ENCODE data around the gene SYDE2. TPM values are rescaled to one million over a fixed set of nuclear protein-coding genes. Genes with fewer than 3 reads are reported as not detected.
"Not testable (repeated sequence)": the region's sequence is repeated elsewhere in the genome, so short reads cannot be mapped to it uniquely, and the experiment has no call there.

The SYDE2 gene
- total RNA-seq, 1 experiment from 2014 or later = 19.9 TPM

DNA sequence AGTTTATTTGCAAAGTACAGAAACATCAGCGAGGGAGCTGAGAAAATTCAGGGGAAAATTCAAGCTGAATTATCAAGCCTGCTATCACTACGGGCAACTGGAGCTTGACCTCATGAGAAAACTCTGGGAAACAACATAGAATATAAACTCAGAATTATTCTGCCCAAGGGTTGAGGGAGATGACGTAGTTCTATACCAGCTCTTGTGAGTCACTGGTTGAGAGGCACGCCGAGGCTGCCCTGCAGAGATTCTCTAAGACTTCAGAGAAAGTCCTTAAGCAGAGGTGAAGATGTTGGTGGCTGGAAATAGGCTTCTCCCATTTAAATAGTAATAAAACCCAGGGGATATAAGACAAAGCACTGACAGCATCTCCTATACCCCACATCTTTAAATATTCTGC is 12.3 kb downstream of the SYDE2 start:
- ChIA-PET POLR2A (interaction anchor here (0.7 kb wide), 1 partner anchor 39 kb away, joined by 3 read pairs; no protein-coding TSS in a partner anchor), CTCF (no interaction called here)
- Histone ChIP-seq H3K27me3 (replicated peaks; ENCODE audit: control insufficient read depth, insufficient read depth, low read length) (no peaks in the 10 kb centered on the region), H3K36me3 (ENCODE audit: control insufficient read depth, insufficient read depth, low read length) (no peaks in the 10 kb centered on the region), H3K4me1 (no peaks in the 10 kb centered on the region), H3K9me3 (no peaks in the 10 kb centered on the region), H3K4me3 (ENCODE audit: low read depth, low read length) (no peak overlapping the region)
- Mint-ChIP-seq H3K4me3 (ENCODE audit: unreplicated experiment) (no peak overlapping the region), H3K9me3 (ENCODE audit: unreplicated experiment) (no peaks in the 10 kb centered on the region), H3K4me1 (ENCODE audit: low read depth, unreplicated experiment) (no peaks in the 10 kb centered on the region), H3K27ac (ENCODE audit: unreplicated experiment) (no peak overlapping the region), H3K36me3 (ENCODE audit: insufficient read depth, unreplicated experiment) (peaks cover 37% of the 10 kb centered on the region), H3K27me3 (ENCODE audit: insufficient read depth, unreplicated experiment) (no peaks in the 10 kb centered on the region)
- intact Hi-C loops (cut with micrococcal nuclease; ENCODE audit: unreplicated experiment) = no loop called here
- no peak for DNase-seq
- TF ChIP-seq CTCF (IDR thresholded peaks at IDR 0.05; ENCODE audit: insufficient read depth in 1 of 2, low read depth in 1 of 2, low read length in 1 of 2, severe bottlenecking in 1 of 2, unreplicated experiment in 1 of 2) = no peak
- no TSS peak for BruUV-seq (replicated peaks)

- H3K4me1 Mint-ChIP-seq (ENCODE audit: low read depth, unreplicated experiment); CTCF ChIA-PET; DNase-seq; BruUV-seq (replicated peaks); H3K4me3 ChIP-seq (ENCODE audit: low read depth, low read length); intact Hi-C loops (cut with micrococcal nuclease; ENCODE audit: unreplicated experiment); H3K36me3 ChIP-seq (ENCODE audit: control insufficient read depth, insufficient read depth, low read length); H3K9me3 ChIP-seq; H3K27me3 ChIP-seq (replicated peaks; ENCODE audit: control insufficient read depth, insufficient read depth, low read length); H3K9me3 Mint-ChIP-seq (ENCODE audit: unreplicated experiment); H3K27me3 Mint-ChIP-seq (ENCODE audit: insufficient read depth, unreplicated experiment); H3K27ac Mint-ChIP-seq (ENCODE audit: unreplicated experiment); H3K4me1 ChIP-seq; POLR2A ChIA-PET; H3K4me3 Mint-ChIP-seq (ENCODE audit: unreplicated experiment): not testable (repeated sequence)
- peaks cover 37% of the 10 kb centered on the region for H3K36me3 Mint-ChIP-seq (ENCODE audit: insufficient read depth, unreplicated experiment)
These were observed 13.8 kb downstream of the SYDE2 start for GRCh38 chr1:85187021-85187420.

DNA sequence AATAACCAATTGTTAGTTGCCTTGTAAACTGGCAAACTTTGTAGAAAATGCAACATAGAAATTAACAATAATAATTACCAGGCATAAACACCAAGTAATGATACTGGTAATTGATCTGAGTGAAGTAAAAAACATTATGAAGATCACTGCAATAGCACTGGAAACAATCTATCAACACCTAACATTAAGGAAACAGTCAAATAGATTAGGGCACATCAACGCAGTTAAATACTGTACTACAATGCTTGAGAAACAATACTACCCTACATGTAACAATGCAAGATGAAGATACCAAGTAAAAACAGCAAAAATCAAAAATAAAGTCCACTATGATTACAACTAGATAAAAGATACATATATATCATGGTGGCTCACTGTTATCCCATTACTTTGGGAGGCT is 16.6 kb downstream of the SYDE2 start:
- Mint-ChIP-seq H3K9me3 (ENCODE audit: unreplicated experiment) (no peaks in the 10 kb centered on the region), H3K36me3 (ENCODE audit: insufficient read depth, unreplicated experiment) (peaks cover 20% of the 10 kb centered on the region), H3K27ac (ENCODE audit: unreplicated experiment) (no peak overlapping the region), H3K27me3 (ENCODE audit: insufficient read depth, unreplicated experiment) (no peaks in the 10 kb centered on the region), H3K4me3 (ENCODE audit: unreplicated experiment) (no peak overlapping the region), H3K4me1 (ENCODE audit: low read depth, unreplicated experiment) (no peaks in the 10 kb centered on the region)
- intact Hi-C loops (cut with micrococcal nuclease; ENCODE audit: unreplicated experiment) = no loop called here
- no peak for TF ChIP-seq CTCF (IDR thresholded peaks at IDR 0.05; ENCODE audit: insufficient read depth in 1 of 2, low read depth in 1 of 2, low read length in 1 of 2, severe bottlenecking in 1 of 2, unreplicated experiment in 1 of 2)
- ChIA-PET CTCF (no interaction called here), POLR2A (no interaction called here)
- no peaks in the 10 kb centered on the region for H3K36me3 ChIP-seq (ENCODE audit: control insufficient read depth, insufficient read depth, low read length)
- H3K9me3 ChIP-seq = no peaks in the 10 kb centered on the region
- H3K4me1 ChIP-seq = no peaks in the 10 kb centered on the region
- BruUV-seq (replicated peaks) = no TSS peak
- no peak overlapping the region for H3K4me3 ChIP-seq (ENCODE audit: low read depth, low read length)
- H3K27me3 ChIP-seq (replicated peaks; ENCODE audit: control insufficient read depth, insufficient read depth, low read length) = no peaks in the 10 kb centered on the region
- no peak for DNase-seq

DNA sequence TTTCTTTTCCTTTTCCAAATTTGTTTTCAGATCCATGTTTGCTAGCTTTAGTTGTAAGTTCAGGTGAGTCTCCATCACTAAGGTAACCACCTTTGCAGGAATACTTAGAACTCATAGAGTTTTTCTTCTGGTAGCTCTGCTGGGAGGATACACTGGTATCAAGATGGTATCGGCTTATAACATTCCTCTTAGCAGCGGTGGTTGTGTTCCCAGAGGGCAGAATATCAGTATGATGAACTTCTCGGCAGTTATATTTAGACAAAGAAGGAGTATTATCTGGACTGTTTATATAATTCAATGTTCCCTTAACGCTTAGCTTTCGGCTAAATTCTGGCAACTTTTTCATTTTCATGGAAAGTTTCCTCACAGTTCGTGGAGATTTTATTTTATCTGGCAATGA is 18.1 kb downstream of the SYDE2 start:
- CTCF ChIA-PET = no interaction called here
- Mint-ChIP-seq H3K36me3 (ENCODE audit: insufficient read depth, unreplicated experiment) (peaks cover 11% of the 10 kb centered on the region), H3K4me3 (ENCODE audit: unreplicated experiment) (no peak overlapping the region), H3K9me3 (ENCODE audit: unreplicated experiment) (no peaks in the 10 kb centered on the region), H3K27me3 (ENCODE audit: insufficient read depth, unreplicated experiment) (no peaks in the 10 kb centered on the region), H3K27ac (ENCODE audit: unreplicated experiment) (no peak overlapping the region), H3K4me1 (ENCODE audit: low read depth, unreplicated experiment) (peaks cover under 1% of the 10 kb centered on the region)
- POLR2A ChIA-PET = no interaction called here
- H3K27me3 ChIP-seq (replicated peaks; ENCODE audit: control insufficient read depth, insufficient read depth, low read length) = no peaks in the 10 kb centered on the region
- no peak for DNase-seq
- H3K4me3 ChIP-seq (ENCODE audit: low read depth, low read length) = no peak overlapping the region
- H3K4me1 ChIP-seq = no peaks in the 10 kb centered on the region
- no TSS peak for BruUV-seq (replicated peaks)
- intact Hi-C loops (cut with micrococcal nuclease; ENCODE audit: unreplicated experiment) = no loop called here
- no peak for TF ChIP-seq CTCF (IDR thresholded peaks at IDR 0.05; ENCODE audit: insufficient read depth in 1 of 2, low read depth in 1 of 2, low read length in 1 of 2, severe bottlenecking in 1 of 2, unreplicated experiment in 1 of 2)
- no peaks in the 10 kb centered on the region for H3K36me3 ChIP-seq (ENCODE audit: control insufficient read depth, insufficient read depth, low read length)
- no peaks in the 10 kb centered on the region for H3K9me3 ChIP-seq
